ENCODE measurements around the gene FOSL2.

DNA sequence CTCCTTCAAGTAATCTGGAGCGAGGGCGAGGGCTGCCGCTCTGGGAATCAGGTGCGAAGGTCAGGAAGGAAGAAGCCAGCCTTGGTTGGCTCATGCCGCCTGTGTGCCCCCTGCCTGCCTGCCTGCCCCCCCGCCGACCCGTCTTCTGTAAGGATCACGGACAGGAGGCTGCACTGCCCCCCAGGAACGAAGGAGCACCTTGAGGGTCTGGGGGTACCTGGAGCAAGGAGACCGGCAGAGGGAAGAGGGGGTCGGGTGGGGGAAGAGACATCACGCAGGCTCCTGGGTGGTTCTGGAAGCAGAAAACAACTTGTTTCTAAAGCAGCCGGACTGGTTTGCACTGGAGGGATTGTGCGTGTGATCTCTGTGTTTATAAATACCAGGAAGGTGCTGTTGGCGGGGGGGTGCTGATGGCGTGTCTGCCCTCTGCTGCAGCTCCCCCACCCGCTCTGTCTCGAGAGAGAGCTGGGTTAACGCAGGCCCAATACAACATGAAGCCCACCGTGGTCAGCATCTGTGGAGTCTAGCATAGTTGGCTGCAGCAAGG is 1.7 kb downstream of the FOSL2 start:
- TF ChIP-seq BHLHE40 (IDR thresholded peaks at IDR 0.05; ENCODE audit: borderline replicate concordance) (no peak), ZNF384 (IDR thresholded peaks at IDR 0.05) (no peak), FOXK2 (IDR thresholded peaks at IDR 0.05) (no peak), SUZ12 (IDR thresholded peaks at IDR 0.05) (no peak), SP1 (IDR thresholded peaks at IDR 0.05) (no peak)
- TF ChIP-seq, protein P1, sequence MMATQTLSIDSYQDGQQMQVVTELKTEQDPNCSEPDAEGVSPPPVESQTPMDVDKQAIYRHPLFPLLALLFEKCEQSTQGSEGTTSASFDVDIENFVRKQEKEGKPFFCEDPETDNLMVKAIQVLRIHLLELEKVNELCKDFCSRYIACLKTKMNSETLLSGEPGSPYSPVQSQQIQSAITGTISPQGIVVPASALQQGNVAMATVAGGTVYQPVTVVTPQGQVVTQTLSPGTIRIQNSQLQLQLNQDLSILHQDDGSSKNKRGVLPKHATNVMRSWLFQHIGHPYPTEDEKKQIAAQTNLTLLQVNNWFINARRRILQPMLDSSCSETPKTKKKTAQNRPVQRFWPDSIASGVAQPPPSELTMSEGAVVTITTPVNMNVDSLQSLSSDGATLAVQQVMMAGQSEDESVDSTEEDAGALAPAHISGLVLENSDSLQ (IDR thresholded peaks at IDR 0.05): no peak
